Measurements from ENCODE around the gene DBF4B.
A peak's percentile ranks its signal among the peaks of the same experiment; 100 is the strongest.

Gene DBF4B

GRCh38 chr17:44775136-44775837, 66.8 kb downstream of the DBF4B start:
- FAIRE-seq (peak; percentile 100), DNase-seq (ENCODE audit: insufficient read length, low spot score) (peak; percentile 100)

- DNase-seq (ENCODE audit: insufficient read length, low spot score): no peak
- no peak for FAIRE-seq
These were observed 67.6 kb downstream of the DBF4B start for GRCh38 chr17:44775838-44776621.

GRCh38 chr17:44776628-44777393, 68.3 kb downstream of the DBF4B start:
- no peak for DNase-seq (ENCODE audit: insufficient read length, low spot score)
- FAIRE-seq: no peak

- DNase-seq (ENCODE audit: insufficient read length, low spot score) (no peak), FAIRE-seq (peak; percentile 44)
These were observed 69.2 kb downstream of the DBF4B start for GRCh38 chr17:44777394-44778348.

GRCh38 chr17:44778656-44779210, 70.3 kb downstream of the DBF4B start:
- FAIRE-seq (no peak), DNase-seq (ENCODE audit: insufficient read length, low spot score) (no peak)

GRCh38 chr17:44779211-44780025, 71.0 kb downstream of the DBF4B start:
- DNase-seq (ENCODE audit: insufficient read length, low spot score) (peak; percentile 97), FAIRE-seq (peak; percentile 100)

GRCh38 chr17:44780161-44780560, 71.7 kb downstream of the DBF4B start:
- DNase-seq (ENCODE audit: insufficient read length, low spot score) (no peak), FAIRE-seq (peak; percentile 62)

- FAIRE-seq (no peak), DNase-seq (ENCODE audit: insufficient read length, low spot score) (no peak)
These were observed 72.5 kb downstream of the DBF4B start for GRCh38 chr17:44780845-44781480.

GRCh38 chr17:44781551-44782325, 73.3 kb downstream of the DBF4B start:
- FAIRE-seq (peak; percentile 86), DNase-seq (ENCODE audit: insufficient read length, low spot score) (no peak)

GRCh38 chr17:44782326-44782850, 73.9 kb downstream of the DBF4B start:
- peak; percentile 13 for FAIRE-seq
- DNase-seq (ENCODE audit: insufficient read length, low spot score): no peak

GRCh38 chr17:44785921-44786320, 77.5 kb downstream of the DBF4B start:
- DNase-seq (ENCODE audit: insufficient read length, low spot score) (no peak), FAIRE-seq (no peak)

GRCh38 chr17:44786551-44787081, 78.2 kb downstream of the DBF4B start:
- DNase-seq (ENCODE audit: insufficient read length, low spot score) (no peak), FAIRE-seq (no peak)

GRCh38 chr17:44787271-44787940, 78.9 kb downstream of the DBF4B start:
- DNase-seq (ENCODE audit: insufficient read length, low spot score): no peak
- FAIRE-seq: peak; percentile 4

- no peak for DNase-seq (ENCODE audit: insufficient read length, low spot score)
- peak; percentile 88 for FAIRE-seq
These were observed 79.7 kb downstream of the DBF4B start for GRCh38 chr17:44788139-44788538.

- no peak for FAIRE-seq
- DNase-seq (ENCODE audit: insufficient read length, low spot score): no peak
These were observed 83.8 kb downstream of the DBF4B start for GRCh38 chr17:44792276-44792675.

- FAIRE-seq (peak; percentile 33), DNase-seq (ENCODE audit: insufficient read length, low spot score) (no peak)
These were observed 85.7 kb downstream of the DBF4B start for GRCh38 chr17:44793885-44794842.
